Measurements from ENCODE around the gene FLG2.
"Not testable (repeated sequence)": the region's sequence is repeated elsewhere in the genome, so short reads cannot be mapped to it uniquely, and the experiment has no call there.

FLG2 gene

GRCh38 chr1:152359906-152360305, at the start of gene FLG2:
Gene FLG2 (minus strand): TSS chr1:152360006. CDS start chr1:152358884, 1,122 bp downstream.
- no peak for DNase-seq

GRCh38 chr1:152408664-152409063, 48.9 kb upstream of the FLG2 start:
- DNase-seq = no peak

- DNase-seq = peak; percentile 18
Observed at GRCh38 chr1:152398812-152399698, 39.2 kb upstream of the FLG2 start.

GRCh38 chr1:152397474-152397873, 37.7 kb upstream of the FLG2 start:
- peak; percentile 7 for DNase-seq

GRCh38 chr1:152394151-152394550, 34.3 kb upstream of the FLG2 start:
- no peak for DNase-seq

GRCh38 chr1:152392909-152393308, 33.1 kb upstream of the FLG2 start:
- no peak for DNase-seq

- no peak for DNase-seq
Observed at GRCh38 chr1:152388889-152389288, 29.1 kb upstream of the FLG2 start.

GRCh38 chr1:152386940-152387339, 27.1 kb upstream of the FLG2 start:
- no peak for DNase-seq

GRCh38 chr1:152380932-152381331, 21.1 kb upstream of the FLG2 start:
- no peak for DNase-seq

GRCh38 chr1:152374451-152374850, 14.6 kb upstream of the FLG2 start:
- DNase-seq = no peak

- no peak for DNase-seq
Observed at GRCh38 chr1:152372672-152373071, 12.9 kb upstream of the FLG2 start.

GRCh38 chr1:152367436-152367835, 7.6 kb upstream of the FLG2 start:
- no peak for DNase-seq

GRCh38 chr1:152356736-152357135, 3.1 kb downstream of the FLG2 start:
- DNase-seq = no peak

- DNase-seq = no peak
Observed at GRCh38 chr1:152349611-152350010, 10.2 kb downstream of the FLG2 start.

- no peak for DNase-seq
Observed at GRCh38 chr1:152348447-152348846, 11.4 kb downstream of the FLG2 start.

GRCh38 chr1:152347116-152347728, 12.6 kb downstream of the FLG2 start:
- DNase-seq = peak; percentile 63

GRCh38 chr1:152344438-152344837, 15.4 kb downstream of the FLG2 start:
- DNase-seq = no peak

- no peak for DNase-seq
Observed at GRCh38 chr1:152343006-152343405, 16.8 kb downstream of the FLG2 start.

GRCh38 chr1:152335399-152335798, 24.4 kb downstream of the FLG2 start:
- DNase-seq = no peak

GRCh38 chr1:152328801-152329391, 30.9 kb downstream of the FLG2 start:
- DNase-seq = peak; percentile 81

- DNase-seq = no peak
Observed at GRCh38 chr1:152325111-152325510, 34.7 kb downstream of the FLG2 start, which contains the start of gene FLG. Gene FLG (minus strand): TSS chr1:152325239. CDS start chr1:152315456, 9,783 bp downstream.

GRCh38 chr1:152313970-152314369, 45.8 kb downstream of the FLG2 start:
- no peak for DNase-seq

GRCh38 chr1:152313319-152313801, 46.4 kb downstream of the FLG2 start:
- DNase-seq = no peak

- not testable (repeated sequence) for DNase-seq
Observed at GRCh38 chr1:152312169-152312568, 47.6 kb downstream of the FLG2 start.
